Transverse colon (tissue), 4 donors: ENCODE data around the gene CCBE1. TPM values are rescaled to one million over a fixed set of nuclear protein-coding genes. Genes with fewer than 3 reads are reported as not detected.

Experiments used
- DNase-seq: peaks from one replicate; pipeline ENCODE4 v3.0.0-alpha.2; 2019
- H3K27ac ChIP-seq, 4 donors: fragments of 200-600 bp; sonication (generic); 2 replicates each; pipeline ENCODE4 v1.5.1; 2016 to 2018; ENCODE audit warnings: inconsistent platforms in 4 of 4
- H3K27me3 ChIP-seq: fragments of 200-600 bp; sonication (generic); 2 replicates; pipeline ENCODE4 v1.5.1; 2017; ENCODE audit warnings: inconsistent platforms
- H3K36me3 ChIP-seq, 4 donors: fragments of 200-600 bp; sonication (generic); 2 replicates each; pipeline ENCODE4 v1.5.1; 2017 to 2019; ENCODE audit warnings: inconsistent platforms in 4 of 4
- H3K4me1 ChIP-seq, 4 donors: fragments of 200-600 bp; sonication (generic); 2 replicates each; pipeline ENCODE4 v1.5.1; 2017 to 2020; ENCODE audit warnings: inconsistent platforms in 4 of 4
- H3K4me3 ChIP-seq, 4 donors: fragments of 200-600 bp; sonication (generic); 1 replicate in 1 of 4; 2 replicates in 3 of 4; pipeline versions ENCODE4 v1.5.1 to v1.6.1; 2017 to 2019; ENCODE audit warnings: inconsistent platforms in 4 of 4
- H3K9me3 ChIP-seq, 2 donors: fragments of 200-600 bp; sonication (generic); 2 replicates each; pipeline ENCODE4 v1.5.1; 2017 to 2019; ENCODE audit warnings: inconsistent platforms in 2 of 2
- EP300 ChIP-seq: sonication (generic); formaldehyde crosslinking; IDR thresholded peaks from one replicate; pipeline ENCODE4 v1.6.1; 2017; ENCODE audit warnings: antibody characterized with exemption, low read depth
- POLR2A ChIP-seq: fragments of 450-650 bp; IDR thresholded peaks from one replicate; pipeline ENCODE4 v1.6.1; 2016; ENCODE audit warnings: antibody characterized with exemption, mild to moderate bottlenecking, moderate library complexity
- POLR2AphosphoS5 ChIP-seq, 3 donors: sonication (generic); formaldehyde crosslinking; IDR thresholded peaks; one replicate each; pipeline ENCODE4 v1.6.1; 2016; ENCODE audit warnings: antibody characterized with exemption in 3 of 3
- WGBS, 2 donors: methylation state at CpG; one replicate each; pipeline ENCODE4 v1.1.5; 2018; ENCODE audit warnings: low coverage in 1 of 2; 5-methylcytosine and 5-hydroxymethylcytosine counted together
- in situ Hi-C, 4 donors: fragments of 200-750 bp; cut with MboI; loops; one replicate each; pipeline versions ENCODE4 v1.15.0 to v1.15.1; 2017; ENCODE audit warnings: low sequenced_read_pairs in 3 of 4, low pct_ligation_motif_present in 1 of 4, low pct_unique_long_range_greater_than_20kb in 1 of 4
- intact Hi-C: fragments of 100-400 bp; cut with DNase I; formaldehyde crosslinking; loops from one replicate; pipeline ENCODE4 v1.15.1; 2023; ENCODE audit warnings: low total_unique reads
- total RNA-seq, 4 donors: library from RNA; depleted of rRNA; stranded (reverse); fragments of >200 nt; gene quantifications; one replicate each; pipeline ENCODE4 v1.1.0, GENCODE V29; 2016
- TF ChIP-seq, protein P1 (sequence below), 5 experiments: fragments of 200-600 bp in 3 of 5; fragments of 450-650 bp in 2 of 5; sonication (generic) in 3 of 5; IDR thresholded peaks; 1 replicate in 2 of 5; 2 replicates in 3 of 5; pipeline ENCODE4 v1.5.1; 2016 to 2017; ENCODE audit warnings: antibody characterized with exemption in 5 of 5, inconsistent platforms in 3 of 5, mild to moderate bottlenecking in 2 of 5, moderate library complexity in 1 of 5

The CCBE1 gene
- total RNA-seq = 10 to 100 TPM in 2 of 4 donors, 1 to 10 TPM in 2; 6.1 to 43.0 (median 15.7) TPM

- H3K27ac ChIP-seq = peak within 1 kb of the TSS; percentile 62 to 91 (median 70)
- H3K4me3 ChIP-seq = peak within 1 kb of the TSS; percentile 36 to 55 (median 46)
- no peaks in the 10 kb centered on the region for H3K36me3 ChIP-seq
- no peaks in the 10 kb centered on the region for H3K9me3 ChIP-seq
- intact Hi-C loops (loop anchor here (5.0 to 10.0 kb wide), 3 partner anchors 63 to 233 kb away; no protein-coding TSS in a partner anchor), in situ Hi-C loops (no loop called here)
- peaks cover 0 to 37% (median 7%) of the 10 kb centered on the region in 4 donors for H3K4me1 ChIP-seq
- TF ChIP-seq, protein P1, sequence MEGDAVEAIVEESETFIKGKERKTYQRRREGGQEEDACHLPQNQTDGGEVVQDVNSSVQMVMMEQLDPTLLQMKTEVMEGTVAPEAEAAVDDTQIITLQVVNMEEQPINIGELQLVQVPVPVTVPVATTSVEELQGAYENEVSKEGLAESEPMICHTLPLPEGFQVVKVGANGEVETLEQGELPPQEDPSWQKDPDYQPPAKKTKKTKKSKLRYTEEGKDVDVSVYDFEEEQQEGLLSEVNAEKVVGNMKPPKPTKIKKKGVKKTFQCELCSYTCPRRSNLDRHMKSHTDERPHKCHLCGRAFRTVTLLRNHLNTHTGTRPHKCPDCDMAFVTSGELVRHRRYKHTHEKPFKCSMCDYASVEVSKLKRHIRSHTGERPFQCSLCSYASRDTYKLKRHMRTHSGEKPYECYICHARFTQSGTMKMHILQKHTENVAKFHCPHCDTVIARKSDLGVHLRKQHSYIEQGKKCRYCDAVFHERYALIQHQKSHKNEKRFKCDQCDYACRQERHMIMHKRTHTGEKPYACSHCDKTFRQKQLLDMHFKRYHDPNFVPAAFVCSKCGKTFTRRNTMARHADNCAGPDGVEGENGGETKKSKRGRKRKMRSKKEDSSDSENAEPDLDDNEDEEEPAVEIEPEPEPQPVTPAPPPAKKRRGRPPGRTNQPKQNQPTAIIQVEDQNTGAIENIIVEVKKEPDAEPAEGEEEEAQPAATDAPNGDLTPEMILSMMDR (IDR thresholded peaks at IDR 0.05) = peak; percentile 80 to 94 (median 90)
- no peak for TF ChIP-seq EP300
- peak in 1 of 3 donors; percentile 23 for TF ChIP-seq POLR2AphosphoS5 (IDR thresholded peaks at IDR 0.05)
- peak; percentile 12 for TF ChIP-seq POLR2A
- 0 to 1% methylated on average over 7 to 24 of the region's 46 CpGs for WGBS, 2 donors
- peak; percentile 72 for DNase-seq
- peaks cover 41% of the 10 kb centered on the region for H3K27me3 ChIP-seq
These were observed at the start of gene CCBE1 for GRCh38 chr18:59697236-59697932. TSS of gene CCBE1 (minus strand) at chr18:59697423.

DNA sequence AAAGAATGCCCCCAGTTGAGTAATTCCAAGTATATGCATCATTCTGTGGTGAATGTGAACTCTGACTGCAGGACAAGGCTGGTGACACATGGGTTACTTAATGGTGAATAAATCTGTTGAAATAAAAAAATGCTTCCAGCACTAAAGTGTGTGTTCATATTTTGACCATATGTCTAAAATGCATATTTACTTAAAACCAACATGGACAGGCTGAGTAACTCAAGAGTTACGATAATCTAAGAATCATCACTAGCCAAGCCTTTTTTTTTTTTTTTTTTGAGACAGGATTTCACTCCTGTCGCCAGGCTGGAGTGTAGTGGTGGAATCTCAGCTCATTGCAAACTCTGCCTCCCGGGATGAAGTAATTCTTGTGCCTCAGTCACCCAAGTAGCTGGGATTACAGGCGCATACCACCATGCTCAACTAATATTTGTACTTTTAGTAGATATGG lies 47.1 kb upstream of the CCBE1 start:
- H3K4me3 ChIP-seq = no peak overlapping the region
- H3K36me3 ChIP-seq = no peaks in the 10 kb centered on the region
- H3K27me3 ChIP-seq = no peaks in the 10 kb centered on the region
- H3K9me3 ChIP-seq = no peaks in the 10 kb centered on the region
- DNase-seq = no peak
- no peak for TF ChIP-seq EP300
- 60 to 77% methylated on average over 1 to 4 of the region's 4 CpGs for WGBS, 2 donors
- intact Hi-C loops = no loop called here
- no peaks in the 10 kb centered on the region for H3K4me1 ChIP-seq
- in situ Hi-C loops = no loop called here
- H3K27ac ChIP-seq = no peak overlapping the region

DNA sequence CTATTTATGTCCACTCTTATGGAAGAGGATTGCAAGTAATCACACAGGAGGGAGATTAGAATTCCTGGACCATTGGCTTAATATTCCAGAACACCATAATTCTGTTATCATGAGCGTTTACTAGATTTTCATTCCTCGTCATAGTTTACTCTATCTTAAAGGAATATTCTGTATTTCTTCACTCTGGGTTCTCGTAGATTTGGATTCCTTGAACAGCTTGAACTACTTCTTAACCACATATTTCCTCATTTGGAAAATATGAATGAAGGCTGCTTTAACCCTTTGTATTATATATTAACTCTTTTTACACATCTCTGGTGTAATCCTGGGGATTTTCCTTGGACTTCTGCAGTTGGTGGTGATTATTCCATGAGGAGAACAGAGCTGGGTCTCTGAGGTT lies 46.3 kb upstream of the CCBE1 start:
- intact Hi-C loops (no loop called here), in situ Hi-C loops (no loop called here)
- no peak for DNase-seq
- Histone ChIP-seq H3K27me3 (no peaks in the 10 kb centered on the region), H3K4me3 (no peak overlapping the region), H3K27ac (no peak overlapping the region), H3K36me3 (no peaks in the 10 kb centered on the region), H3K9me3 (no peaks in the 10 kb centered on the region), H3K4me1 (no peaks in the 10 kb centered on the region)
- WGBS, 2 donors = 63 to 67% methylated on average over 3 of the region's 3 CpGs
- TF ChIP-seq, protein P1 (IDR thresholded peaks at IDR 0.05) = no peak
- TF ChIP-seq POLR2A (no peak), EP300 (no peak), POLR2AphosphoS5 (IDR thresholded peaks at IDR 0.05) (no peak)

- no peaks in the 10 kb centered on the region for H3K27me3 ChIP-seq
- H3K27ac ChIP-seq = no peak overlapping the region
- no peaks in the 10 kb centered on the region for H3K4me1 ChIP-seq
- 68 to 76% methylated on average over 5 to 8 of the region's 8 CpGs for WGBS, 2 donors
- no peak for DNase-seq
- H3K36me3 ChIP-seq = no peaks in the 10 kb centered on the region
- TF ChIP-seq POLR2A = no peak
- no peak for TF ChIP-seq POLR2AphosphoS5 (IDR thresholded peaks at IDR 0.05)
- TF ChIP-seq, protein P1 (IDR thresholded peaks at IDR 0.05) = no peak
- no peak for TF ChIP-seq EP300
- H3K9me3 ChIP-seq = no peaks in the 10 kb centered on the region
- intact Hi-C loops = no loop called here
- in situ Hi-C loops = no loop called here
- H3K4me3 ChIP-seq = no peak overlapping the region
These were observed 45.3 kb upstream of the CCBE1 start for GRCh38 chr18:59742325-59743111.
